ENCODE results near the gene PIP5K1B.

PIP5K1B gene

GRCh38 chr9:69028754-69029153 lies 323.7 kb downstream of the PIP5K1B start:
- H3K27ac ChIP-seq (ENCODE audit: low read depth, low read length, poor library complexity, severe bottlenecking) = no peak overlapping the region
- TF ChIP-seq EZH2 (IDR thresholded peaks at IDR 0.05; ENCODE audit: borderline replicate concordance, low read length) (no peak), CTCF (IDR thresholded peaks at IDR 0.05; ENCODE audit: low read length) (no peak)
- H3K4me1 ChIP-seq (ENCODE audit: insufficient read depth, low read length, severe bottlenecking) = no peaks in the 10 kb centered on the region
- no peak overlapping the region for H3K4me3 ChIP-seq (ENCODE audit: low read depth, low read length, poor library complexity, severe bottlenecking)
- no peaks in the 10 kb centered on the region for H3F3A ChIP-seq (ENCODE audit: insufficient read depth, low read length)
- H3K27me3 ChIP-seq (ENCODE audit: insufficient read depth, low read length) = 0 out of 2 replicates have a peak, but pooled peaks cover 4% of the 10 kb centered on the region
- H3K4me2 ChIP-seq (ENCODE audit: low read length) = no peak overlapping the region
- no peaks in the 10 kb centered on the region for H3K9me2 ChIP-seq (ENCODE audit: low read depth, low read length)
- H3K9ac ChIP-seq (ENCODE audit: low read length) = no peak overlapping the region
- no peaks in the 10 kb centered on the region for H3K79me2 ChIP-seq (ENCODE audit: insufficient read depth, low read length)
- H2AFZ ChIP-seq (ENCODE audit: low read length) = no peak overlapping the region
- no peaks in the 10 kb centered on the region for H4K20me1 ChIP-seq (ENCODE audit: insufficient read depth, low read length)
- no peaks in the 10 kb centered on the region; the same call in 1 of the 2 replicates for H3K36me3 ChIP-seq (ENCODE audit: insufficient read depth, low read length)
- H3K9me3 ChIP-seq (ENCODE audit: low read length) = peaks cover 6% of the 10 kb centered on the region; the same call in 1 of the 2 replicates

- Histone ChIP-seq H3K36me3 (ENCODE audit: insufficient read depth, low read length) (no peaks in the 10 kb centered on the region; the same call in 1 of the 2 replicates), H4K20me1 (ENCODE audit: insufficient read depth, low read length) (no peaks in the 10 kb centered on the region), H3K9ac (ENCODE audit: low read length) (no peak overlapping the region), H3K27me3 (ENCODE audit: insufficient read depth, low read length) (0 out of 2 replicates have a peak, but pooled peaks cover 4% of the 10 kb centered on the region), H3K4me3 (ENCODE audit: low read depth, low read length, poor library complexity, severe bottlenecking) (no peak overlapping the region), H3K79me2 (ENCODE audit: insufficient read depth, low read length) (no peaks in the 10 kb centered on the region), H2AFZ (ENCODE audit: low read length) (no peak overlapping the region), H3K27ac (ENCODE audit: low read depth, low read length, poor library complexity, severe bottlenecking) (no peak overlapping the region), H3F3A (ENCODE audit: insufficient read depth, low read length) (no peaks in the 10 kb centered on the region), H3K9me2 (ENCODE audit: low read depth, low read length) (no peaks in the 10 kb centered on the region), H3K4me1 (ENCODE audit: insufficient read depth, low read length, severe bottlenecking) (no peaks in the 10 kb centered on the region), H3K9me3 (ENCODE audit: low read length) (peaks cover 6% of the 10 kb centered on the region; the same call in 1 of the 2 replicates), H3K4me2 (ENCODE audit: low read length) (no peak overlapping the region)
- no peak for TF ChIP-seq CTCF (IDR thresholded peaks at IDR 0.05; ENCODE audit: low read length)
- TF ChIP-seq EZH2 (IDR thresholded peaks at IDR 0.05; ENCODE audit: borderline replicate concordance, low read length) = no peak
Measured at GRCh38 chr9:69029535-69029934, 324.5 kb downstream of the PIP5K1B start.

- H3K9ac ChIP-seq (ENCODE audit: low read length) = no peak overlapping the region
- H3K4me1 ChIP-seq (ENCODE audit: insufficient read depth, low read length, severe bottlenecking) = no peaks in the 10 kb centered on the region
- TF ChIP-seq EZH2 (IDR thresholded peaks at IDR 0.05; ENCODE audit: borderline replicate concordance, low read length) (no peak), CTCF (IDR thresholded peaks at IDR 0.05; ENCODE audit: low read length) (no peak)
- H3K9me3 ChIP-seq (ENCODE audit: low read length) = peaks cover 6% of the 10 kb centered on the region; the same call in 1 of the 2 replicates
- H3K27ac ChIP-seq (ENCODE audit: low read depth, low read length, poor library complexity, severe bottlenecking) = no peak overlapping the region
- H3K27me3 ChIP-seq (ENCODE audit: insufficient read depth, low read length) = 0 out of 2 replicates have a peak, but pooled peaks cover 4% of the 10 kb centered on the region
- H4K20me1 ChIP-seq (ENCODE audit: insufficient read depth, low read length) = no peaks in the 10 kb centered on the region
- H3K4me2 ChIP-seq (ENCODE audit: low read length) = no peak overlapping the region
- no peaks in the 10 kb centered on the region for H3K9me2 ChIP-seq (ENCODE audit: low read depth, low read length)
- peaks cover under 1% of the 10 kb centered on the region; the same call in 1 of the 2 replicates for H3K79me2 ChIP-seq (ENCODE audit: insufficient read depth, low read length)
- no peaks in the 10 kb centered on the region for H3F3A ChIP-seq (ENCODE audit: insufficient read depth, low read length)
- no peak overlapping the region for H2AFZ ChIP-seq (ENCODE audit: low read length)
- H3K36me3 ChIP-seq (ENCODE audit: insufficient read depth, low read length) = no peaks in the 10 kb centered on the region; the same call in 1 of the 2 replicates
- H3K4me3 ChIP-seq (ENCODE audit: low read depth, low read length, poor library complexity, severe bottlenecking) = no peak overlapping the region
Measured at GRCh38 chr9:69030851-69031645, 326.0 kb downstream of the PIP5K1B start.
